ENCODE measurements around the gene RNF151.

RNF151 gene

DNA sequence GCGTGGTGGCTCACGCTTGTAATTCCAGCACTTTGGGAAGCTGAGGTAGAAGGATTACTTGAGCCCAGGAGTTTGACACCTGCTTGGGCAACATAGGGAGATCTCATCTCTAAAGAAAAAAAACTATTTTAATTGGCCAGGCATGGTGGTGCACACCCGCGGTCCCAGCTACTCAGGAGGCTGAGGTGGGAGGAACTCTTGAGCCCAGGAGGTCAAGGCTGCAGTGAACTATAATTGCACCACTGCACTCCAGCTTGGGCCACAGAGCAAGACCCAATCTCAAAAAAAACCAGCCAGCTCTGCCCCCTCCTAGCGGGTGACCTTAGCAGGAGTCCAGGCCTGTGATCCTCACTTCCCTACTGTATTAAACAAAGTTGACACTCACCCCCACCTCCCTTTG, 42.6 kb upstream of the RNF151 start:
- Histone ChIP-seq H3K4me3 (ENCODE audit: insufficient read depth, low read length, poor library complexity, severe bottlenecking) (no peak overlapping the region), H4K20me1 (ENCODE audit: low read depth, low read length) (no peaks in the 10 kb centered on the region), H3K4me2 (ENCODE audit: low read depth, low read length, poor library complexity, severe bottlenecking) (no peak overlapping the region), H2AFZ (ENCODE audit: low read depth, low read length, severe bottlenecking) (no peak overlapping the region), H3K9me2 (replicated peaks; ENCODE audit: insufficient read depth, low read length) (no peaks in the 10 kb centered on the region), H3F3A (ENCODE audit: insufficient read depth) (no peaks in the 10 kb centered on the region), H3K79me2 (ENCODE audit: insufficient read depth, low read length) (no peaks in the 10 kb centered on the region), H3K27me3 (ENCODE audit: low read length) (no peaks in the 10 kb centered on the region), H3K9me3 (ENCODE audit: insufficient read depth, low read length) (no peaks in the 10 kb centered on the region), H3K9ac (ENCODE audit: low read length) (no peak overlapping the region), H3K36me3 (ENCODE audit: low read length) (no peaks in the 10 kb centered on the region), H3K27ac (ENCODE audit: low read depth, low read length) (no peak overlapping the region)
- no peak for TF ChIP-seq EZH2phosphoT487 (conservative IDR thresholded peaks at IDR 0.05; ENCODE audit: low read length)
- TF ChIP-seq, protein P1, sequence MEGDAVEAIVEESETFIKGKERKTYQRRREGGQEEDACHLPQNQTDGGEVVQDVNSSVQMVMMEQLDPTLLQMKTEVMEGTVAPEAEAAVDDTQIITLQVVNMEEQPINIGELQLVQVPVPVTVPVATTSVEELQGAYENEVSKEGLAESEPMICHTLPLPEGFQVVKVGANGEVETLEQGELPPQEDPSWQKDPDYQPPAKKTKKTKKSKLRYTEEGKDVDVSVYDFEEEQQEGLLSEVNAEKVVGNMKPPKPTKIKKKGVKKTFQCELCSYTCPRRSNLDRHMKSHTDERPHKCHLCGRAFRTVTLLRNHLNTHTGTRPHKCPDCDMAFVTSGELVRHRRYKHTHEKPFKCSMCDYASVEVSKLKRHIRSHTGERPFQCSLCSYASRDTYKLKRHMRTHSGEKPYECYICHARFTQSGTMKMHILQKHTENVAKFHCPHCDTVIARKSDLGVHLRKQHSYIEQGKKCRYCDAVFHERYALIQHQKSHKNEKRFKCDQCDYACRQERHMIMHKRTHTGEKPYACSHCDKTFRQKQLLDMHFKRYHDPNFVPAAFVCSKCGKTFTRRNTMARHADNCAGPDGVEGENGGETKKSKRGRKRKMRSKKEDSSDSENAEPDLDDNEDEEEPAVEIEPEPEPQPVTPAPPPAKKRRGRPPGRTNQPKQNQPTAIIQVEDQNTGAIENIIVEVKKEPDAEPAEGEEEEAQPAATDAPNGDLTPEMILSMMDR (IDR thresholded peaks at IDR 0.05; ENCODE audit: insufficient read depth, low read length, poor library complexity, severe bottlenecking): no peak

DNA sequence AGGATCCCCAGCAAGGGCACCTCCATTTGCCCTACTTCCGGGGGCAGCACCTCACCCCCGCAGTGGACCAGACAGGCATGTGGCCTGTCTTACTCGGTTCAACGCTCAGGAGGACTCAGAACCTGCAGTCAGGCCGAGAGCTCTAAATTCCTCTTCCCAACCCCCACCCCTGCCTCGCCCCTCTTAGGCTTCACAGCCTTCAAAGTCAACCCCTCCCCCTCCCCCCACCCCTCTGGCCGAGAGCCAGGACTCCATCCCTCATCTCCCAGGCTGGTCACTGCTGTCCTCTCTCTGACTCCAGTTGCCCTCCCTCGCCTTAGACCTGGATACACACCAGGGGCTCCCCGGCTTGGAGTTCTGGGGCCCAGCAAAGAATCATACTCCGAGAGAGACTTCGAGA, 40.4 kb upstream of the RNF151 start:
- Histone ChIP-seq H3K79me2 (ENCODE audit: insufficient read depth, low read length) (no peaks in the 10 kb centered on the region), H3K36me3 (ENCODE audit: low read length) (no peaks in the 10 kb centered on the region), H3K9me2 (replicated peaks; ENCODE audit: insufficient read depth, low read length) (no peaks in the 10 kb centered on the region), H3K4me3 (ENCODE audit: insufficient read depth, low read length, poor library complexity, severe bottlenecking) (no peak overlapping the region), H3F3A (ENCODE audit: insufficient read depth) (no peaks in the 10 kb centered on the region), H3K9me3 (ENCODE audit: insufficient read depth, low read length) (no peaks in the 10 kb centered on the region), H3K4me2 (ENCODE audit: low read depth, low read length, poor library complexity, severe bottlenecking) (no peak overlapping the region), H4K20me1 (ENCODE audit: low read depth, low read length) (no peaks in the 10 kb centered on the region), H3K27ac (ENCODE audit: low read depth, low read length) (no peak overlapping the region), H2AFZ (ENCODE audit: low read depth, low read length, severe bottlenecking) (no peak overlapping the region), H3K27me3 (ENCODE audit: low read length) (no peaks in the 10 kb centered on the region), H3K9ac (ENCODE audit: low read length) (no peak overlapping the region)
- TF ChIP-seq, protein P1 (IDR thresholded peaks at IDR 0.05; ENCODE audit: insufficient read depth, low read length, poor library complexity, severe bottlenecking): no peak
- no peak for TF ChIP-seq EZH2phosphoT487 (conservative IDR thresholded peaks at IDR 0.05; ENCODE audit: low read length)

- TF ChIP-seq EZH2phosphoT487 (conservative IDR thresholded peaks at IDR 0.05; ENCODE audit: low read length): no peak
- TF ChIP-seq, protein P1 (IDR thresholded peaks at IDR 0.05; ENCODE audit: insufficient read depth, low read length, poor library complexity, severe bottlenecking): no peak
- H3K4me3 ChIP-seq (ENCODE audit: insufficient read depth, low read length, poor library complexity, severe bottlenecking): peak overlapping the region; percentile 46
- H3K79me2 ChIP-seq (ENCODE audit: insufficient read depth, low read length): no peaks in the 10 kb centered on the region
- H3K36me3 ChIP-seq (ENCODE audit: low read length): no peaks in the 10 kb centered on the region
- H3F3A ChIP-seq (ENCODE audit: insufficient read depth): no peaks in the 10 kb centered on the region
- no peaks in the 10 kb centered on the region for H3K9me2 ChIP-seq (replicated peaks; ENCODE audit: insufficient read depth, low read length)
- peak overlapping the region; percentile 70 for H3K4me2 ChIP-seq (ENCODE audit: low read depth, low read length, poor library complexity, severe bottlenecking)
- no peak overlapping the region for H3K27ac ChIP-seq (ENCODE audit: low read depth, low read length)
- H3K9ac ChIP-seq (ENCODE audit: low read length): peak overlapping the region; percentile 51
- peak overlapping the region; percentile 91 for H2AFZ ChIP-seq (ENCODE audit: low read depth, low read length, severe bottlenecking)
- H4K20me1 ChIP-seq (ENCODE audit: low read depth, low read length): no peaks in the 10 kb centered on the region
- H3K27me3 ChIP-seq (ENCODE audit: low read length): no peaks in the 10 kb centered on the region
- no peaks in the 10 kb centered on the region for H3K9me3 ChIP-seq (ENCODE audit: insufficient read depth, low read length)
Measured at GRCh38 chr16:1929105-1929504, 37.6 kb upstream of the RNF151 start.

All from SU-DHL-6 (cell line).